Breast epithelium (tissue), 4 donors: ENCODE measurements around the gene CATSPER3. TPM values are rescaled to one million over a fixed set of nuclear protein-coding genes. Genes with fewer than 3 reads are reported as not detected.

Experiments used
- DNase-seq, 2 donors: peaks; one replicate each; pipeline ENCODE4 v3.0.0-alpha.2; 2019; ENCODE audit warnings: low spot score in 2 of 2
- H3K27ac ChIP-seq, 2 donors: fragments of 200-600 bp; sonication (generic) in 1 of 2; one replicate each; pipeline ENCODE4 v1.5.1; 2016 to 2019; ENCODE audit warnings: mild to moderate bottlenecking in 1 of 2
- H3K27me3 ChIP-seq, 2 donors: fragments of 200-600 bp; sonication (generic) in 1 of 2; one replicate each; pipeline versions ENCODE4 v1.5.1 to v1.6.0; 2017 to 2019; ENCODE audit warnings: control low read depth in 1 of 2, mild to moderate bottlenecking in 1 of 2
- H3K36me3 ChIP-seq: fragments of 200-600 bp; one replicate; pipeline ENCODE4 v1.5.1; 2019
- H3K4me1 ChIP-seq, 2 donors: fragments of 200-600 bp; sonication (generic); one replicate each; pipeline ENCODE4 v1.5.1; 2016 to 2019; ENCODE audit warnings: control low read depth in 1 of 2
- H3K4me3 ChIP-seq, 3 donors: fragments of 200-600 bp; sonication (generic); 1 replicate in 2 of 3; 2 replicates in 1 of 3; pipeline ENCODE4 v1.5.1; 2016 to 2019; ENCODE audit warnings: mild to moderate bottlenecking in 3 of 3, moderate library complexity in 2 of 3
- H3K9me3 ChIP-seq, 2 donors: fragments of 200-600 bp; sonication (generic) in 1 of 2; one replicate each; pipeline ENCODE4 v1.5.1; 2016 to 2019; ENCODE audit warnings: control low read depth in 1 of 2
- POLR2A ChIP-seq: fragments of 450-650 bp; IDR thresholded peaks from one replicate; pipeline ENCODE4 v1.6.1; 2016; ENCODE audit warnings: antibody characterized with exemption, mild to moderate bottlenecking, moderate library complexity
- POLR2AphosphoS5 ChIP-seq, 3 donors: sonication (generic); formaldehyde crosslinking; IDR thresholded peaks; one replicate each; pipeline ENCODE4 v1.6.1; 2017; ENCODE audit warnings: antibody characterized with exemption in 3 of 3
- intact Hi-C: fragments of 100-400 bp; cut with DNase I; formaldehyde crosslinking; loops from one replicate; pipeline ENCODE4 v1.15.1; 2023; ENCODE audit warnings: low total_unique reads
- total RNA-seq, 3 donors: library from RNA; depleted of rRNA; stranded (reverse); fragments of >200 nt; gene quantifications; one replicate each; pipeline ENCODE4 v1.1.0, GENCODE V29; 2016
- TF ChIP-seq, protein P1 (sequence below), 3 donors: fragments of 450-650 bp; IDR thresholded peaks; one replicate each; pipeline ENCODE4 v1.5.1; 2016 to 2017; ENCODE audit warnings: antibody characterized with exemption in 3 of 3, mild to moderate bottlenecking in 3 of 3, moderate library complexity in 3 of 3

The CATSPER3 gene
- total RNA-seq, 3 donors from 2014 or later, result 0.32 to 0.44 TPM; not detected in 1

DNA sequence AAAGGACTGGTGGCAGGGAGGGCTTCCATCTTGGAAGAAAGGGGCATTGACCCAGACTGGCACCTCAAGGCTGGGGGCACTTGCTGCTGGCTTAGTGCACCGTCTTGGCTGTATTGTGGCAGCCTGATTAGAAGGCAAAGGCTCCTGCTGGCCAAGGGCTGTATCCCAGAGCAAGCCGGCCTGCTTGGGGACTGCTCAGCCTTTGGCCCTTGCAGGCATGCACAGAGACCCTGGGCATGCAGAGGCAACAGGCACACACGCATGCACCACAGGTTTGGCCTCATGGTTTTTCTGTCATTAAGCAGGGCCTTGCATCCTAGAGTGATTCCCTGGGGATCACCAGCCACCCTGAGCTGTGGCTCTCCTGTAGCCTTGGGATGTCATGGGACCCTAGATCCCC lies 37.4 kb downstream of the CATSPER3 start:
- Histone ChIP-seq H3K9me3 (no peaks in the 10 kb centered on the region), H3K4me3 (no peak overlapping the region), H3K27me3 (no peaks in the 10 kb centered on the region), H3K36me3 (no peaks in the 10 kb centered on the region), H3K27ac (no peak overlapping the region), H3K4me1 (no peaks in the 10 kb centered on the region)
- TF ChIP-seq POLR2AphosphoS5 (IDR thresholded peaks at IDR 0.05) (no peak), POLR2A (no peak)
- TF ChIP-seq, protein P1, sequence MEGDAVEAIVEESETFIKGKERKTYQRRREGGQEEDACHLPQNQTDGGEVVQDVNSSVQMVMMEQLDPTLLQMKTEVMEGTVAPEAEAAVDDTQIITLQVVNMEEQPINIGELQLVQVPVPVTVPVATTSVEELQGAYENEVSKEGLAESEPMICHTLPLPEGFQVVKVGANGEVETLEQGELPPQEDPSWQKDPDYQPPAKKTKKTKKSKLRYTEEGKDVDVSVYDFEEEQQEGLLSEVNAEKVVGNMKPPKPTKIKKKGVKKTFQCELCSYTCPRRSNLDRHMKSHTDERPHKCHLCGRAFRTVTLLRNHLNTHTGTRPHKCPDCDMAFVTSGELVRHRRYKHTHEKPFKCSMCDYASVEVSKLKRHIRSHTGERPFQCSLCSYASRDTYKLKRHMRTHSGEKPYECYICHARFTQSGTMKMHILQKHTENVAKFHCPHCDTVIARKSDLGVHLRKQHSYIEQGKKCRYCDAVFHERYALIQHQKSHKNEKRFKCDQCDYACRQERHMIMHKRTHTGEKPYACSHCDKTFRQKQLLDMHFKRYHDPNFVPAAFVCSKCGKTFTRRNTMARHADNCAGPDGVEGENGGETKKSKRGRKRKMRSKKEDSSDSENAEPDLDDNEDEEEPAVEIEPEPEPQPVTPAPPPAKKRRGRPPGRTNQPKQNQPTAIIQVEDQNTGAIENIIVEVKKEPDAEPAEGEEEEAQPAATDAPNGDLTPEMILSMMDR (IDR thresholded peaks at IDR 0.05), result no peak
- intact Hi-C loops, result no loop called here
- no peak for DNase-seq

DNA sequence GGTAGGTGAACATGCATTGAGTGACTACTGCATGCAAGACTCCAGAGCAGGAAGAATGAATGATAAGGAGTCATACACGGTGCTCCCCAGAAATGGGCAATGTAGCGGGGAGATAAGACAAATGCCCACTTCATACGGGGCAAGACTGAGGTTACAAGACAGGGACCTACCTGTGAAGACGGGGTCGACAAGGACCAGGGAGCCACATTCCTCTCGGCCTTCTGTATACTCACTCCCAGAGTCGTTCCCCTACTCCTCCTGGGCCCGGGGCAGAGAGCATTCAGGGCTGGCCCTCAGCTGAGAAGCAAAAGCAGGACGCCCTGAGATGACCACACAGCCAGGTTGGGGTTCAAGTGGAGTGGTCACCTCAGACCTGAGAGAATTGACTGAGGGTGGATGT lies 39.6 kb downstream of the CATSPER3 start:
- H3K27ac ChIP-seq, result no peak overlapping the region
- no peaks in the 10 kb centered on the region for H3K4me1 ChIP-seq
- DNase-seq, result no peak
- H3K36me3 ChIP-seq, result no peaks in the 10 kb centered on the region
- H3K4me3 ChIP-seq, result no peak overlapping the region
- intact Hi-C loops, result no loop called here
- H3K27me3 ChIP-seq, result no peaks in the 10 kb centered on the region
- H3K9me3 ChIP-seq, result no peaks in the 10 kb centered on the region
- TF ChIP-seq, protein P1 (IDR thresholded peaks at IDR 0.05), result no peak
- TF ChIP-seq POLR2A (no peak), POLR2AphosphoS5 (IDR thresholded peaks at IDR 0.05) (no peak)

DNA sequence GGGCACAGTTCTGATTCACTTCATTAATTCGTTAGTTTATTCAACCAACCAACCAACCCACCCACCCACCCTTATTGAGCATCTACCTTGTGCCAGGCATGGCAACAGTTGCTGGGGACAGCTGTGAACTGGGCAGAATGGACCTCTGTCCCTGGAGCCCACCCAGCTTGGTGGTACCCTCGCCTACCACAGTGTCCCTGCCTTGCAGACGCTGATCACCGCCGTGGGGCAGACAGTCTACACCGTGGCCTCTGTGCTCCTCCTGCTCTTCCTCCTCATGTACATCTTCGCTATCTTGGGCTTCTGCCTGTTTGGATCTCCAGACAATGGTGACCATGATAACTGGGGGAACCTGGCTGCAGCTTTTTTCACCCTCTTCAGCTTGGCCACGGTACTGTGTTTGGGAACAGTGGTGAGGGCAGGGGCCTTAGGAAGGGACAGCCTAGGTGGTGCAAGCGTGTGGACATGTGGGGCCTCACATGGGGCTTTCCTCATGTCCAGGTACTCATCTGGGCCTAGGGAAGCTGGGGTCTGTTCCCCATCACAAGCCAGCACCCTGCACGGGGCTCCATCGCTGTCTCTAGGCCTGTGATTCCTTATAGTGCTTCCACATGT lies 40.1 kb downstream of the CATSPER3 start:
- Histone ChIP-seq H3K27ac (no peak overlapping the region), H3K36me3 (no peaks in the 10 kb centered on the region), H3K4me3 (no peak overlapping the region), H3K4me1 (no peaks in the 10 kb centered on the region), H3K27me3 (no peaks in the 10 kb centered on the region), H3K9me3 (no peaks in the 10 kb centered on the region)
- intact Hi-C loops, result no loop called here
- DNase-seq, result no peak
- no peak for TF ChIP-seq POLR2AphosphoS5 (IDR thresholded peaks at IDR 0.05)
- TF ChIP-seq POLR2A, result no peak
- TF ChIP-seq, protein P1 (IDR thresholded peaks at IDR 0.05), result no peak

DNA sequence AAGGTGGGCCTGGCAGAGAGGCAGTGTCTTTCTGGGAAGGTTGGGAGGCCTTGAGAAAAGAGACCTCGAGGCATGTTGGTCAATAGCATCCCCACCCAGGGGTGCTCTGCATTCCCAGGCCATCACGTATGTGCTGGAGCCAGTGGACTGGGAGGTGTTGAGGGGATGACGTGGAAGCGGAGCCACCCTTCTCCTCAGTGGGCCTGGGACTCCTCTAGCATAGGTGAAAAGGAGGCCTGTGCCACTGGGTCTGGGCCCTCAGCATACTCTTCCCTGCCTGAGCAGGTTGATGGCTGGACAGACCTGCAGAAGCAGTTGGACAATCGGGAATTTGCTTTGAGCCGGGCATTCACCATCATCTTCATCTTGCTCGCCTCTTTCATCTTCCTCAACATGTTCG lies 40.8 kb downstream of the CATSPER3 start:
- Histone ChIP-seq H3K9me3 (no peaks in the 10 kb centered on the region), H3K4me1 (no peaks in the 10 kb centered on the region), H3K36me3 (no peaks in the 10 kb centered on the region), H3K4me3 (no peak overlapping the region), H3K27me3 (no peaks in the 10 kb centered on the region), H3K27ac (no peak overlapping the region)
- DNase-seq, result peak in 1 of 2 donors; percentile 19
- intact Hi-C loops, result no loop called here
- TF ChIP-seq, protein P1 (IDR thresholded peaks at IDR 0.05), result no peak
- no peak for TF ChIP-seq POLR2A
- no peak for TF ChIP-seq POLR2AphosphoS5 (IDR thresholded peaks at IDR 0.05)

DNA sequence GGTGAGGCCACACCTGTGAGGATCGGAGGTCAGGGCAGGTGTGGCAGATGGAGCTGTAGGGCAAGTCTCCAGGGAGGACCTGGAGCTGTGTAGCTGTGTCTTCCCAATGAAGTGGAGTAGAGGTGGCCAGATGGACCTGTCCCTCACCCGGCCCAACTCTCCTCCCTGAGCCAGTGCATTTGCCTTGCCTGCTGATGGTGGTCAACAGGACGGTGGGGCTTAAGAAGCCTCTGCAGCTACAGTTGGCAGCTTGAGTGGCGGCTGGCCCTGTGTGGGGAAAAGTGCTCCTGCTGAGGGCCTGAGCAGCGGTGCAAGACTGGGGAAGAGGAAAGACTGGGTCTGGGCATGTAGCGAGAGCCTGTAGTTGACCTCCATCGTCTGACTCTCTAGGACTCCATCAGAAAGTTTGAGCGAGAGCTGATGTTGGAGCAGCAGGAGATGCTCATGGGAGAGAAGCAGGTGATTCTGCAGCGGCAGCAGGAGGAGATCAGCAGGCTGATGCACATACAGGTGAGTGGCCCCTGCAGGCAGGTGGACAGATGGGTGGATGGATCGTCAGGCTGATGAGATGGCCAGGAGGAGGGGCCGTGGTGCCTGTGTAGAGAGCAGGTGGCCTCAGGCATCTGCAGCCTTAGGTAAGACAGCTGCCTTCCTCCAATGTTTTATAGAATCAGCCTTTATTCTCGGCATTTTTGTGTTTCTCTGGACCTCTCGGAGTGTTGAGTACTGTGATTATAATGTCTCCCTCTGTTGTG lies 41.5 kb downstream of the CATSPER3 start:
- H3K27me3 ChIP-seq, result no peaks in the 10 kb centered on the region
- intact Hi-C loops, result no loop called here
- H3K36me3 ChIP-seq, result no peaks in the 10 kb centered on the region
- peak in 1 of 2 donors; percentile 28 for DNase-seq
- H3K4me3 ChIP-seq, result no peak overlapping the region
- H3K9me3 ChIP-seq, result no peaks in the 10 kb centered on the region
- peaks cover 0 to 5% of the 10 kb centered on the region in 2 donors for H3K4me1 ChIP-seq
- TF ChIP-seq POLR2A (no peak), POLR2AphosphoS5 (IDR thresholded peaks at IDR 0.05) (no peak)
- TF ChIP-seq, protein P1 (IDR thresholded peaks at IDR 0.05), result no peak
- no peak overlapping the region for H3K27ac ChIP-seq
